Karpas-422 (cell line): ENCODE results near the gene RAB20. TPM values are rescaled to one million over a fixed set of nuclear protein-coding genes. Genes with fewer than 3 reads are reported as not detected.
"Not testable (repeated sequence)": the region's sequence is repeated elsewhere in the genome, so short reads cannot be mapped to it uniquely, and the experiment has no call there.

Experiments
- DNase-seq: peaks from one replicate; pipeline ENCODE4 v3.0.0-alpha.2; 2015
- H2AFZ ChIP-seq: fragments of 200-600 bp; sonication (generic); 2 replicates; pipeline ENCODE4 v1.6.1; 2014; ENCODE audit warnings: antibody characterized with exemption, low read length, mixed read lengths
- H3K27ac ChIP-seq: fragments of 200-600 bp; sonication (generic); 2 replicates; pipeline ENCODE4 v1.5.1; 2014; ENCODE audit warnings: mild to moderate bottlenecking, low read length, moderate library complexity
- H3K27me3 ChIP-seq: fragments of 200-600 bp; sonication (generic); 2 replicates; pipeline ENCODE4 v1.6.1; 2014; ENCODE audit warnings: low read length, mixed read lengths
- H3K36me3 ChIP-seq: fragments of 200-600 bp; sonication (generic); 2 replicates; pipeline ENCODE4 v1.6.1; 2014; ENCODE audit warnings: low read length, mixed read lengths; ENCODE audit not compliant: insufficient read depth
- H3K4me1 ChIP-seq: fragments of 200-600 bp; sonication (generic); 2 replicates; pipeline ENCODE4 v1.6.1; 2014; ENCODE audit warnings: mild to moderate bottlenecking, low read length, mixed read lengths
- H3K4me2 ChIP-seq: fragments of 200-600 bp; sonication (generic); 2 replicates; pipeline ENCODE4 v1.6.1; 2014; ENCODE audit warnings: low read length, low read depth, mild to moderate bottlenecking; ENCODE audit not compliant: poor library complexity, severe bottlenecking
- H3K4me3 ChIP-seq: fragments of 200-600 bp; sonication (generic); 2 replicates; pipeline ENCODE4 v1.5.1; 2014; ENCODE audit warnings: mild to moderate bottlenecking, antibody characterized with exemption, low read length, mixed read lengths
- H3K79me2 ChIP-seq: fragments of 200-600 bp; sonication (generic); 2 replicates; pipeline ENCODE4 v1.6.1; 2014; ENCODE audit warnings: mild to moderate bottlenecking, low read length, mixed read lengths
- H3K9ac ChIP-seq: fragments of 200-600 bp; sonication (generic); 2 replicates; pipeline ENCODE4 v1.6.0; 2014; ENCODE audit warnings: low read length
- H3K9me2 ChIP-seq: fragments of 200-600 bp; sonication (generic), shearing (Covaris generic); replicated peaks from 2 replicates; pipeline ENCODE4 v1.6.0; 2014; ENCODE audit warnings: mild to moderate bottlenecking, low read length, moderate library complexity; ENCODE audit not compliant: insufficient read depth
- H3K9me3 ChIP-seq: fragments of 300-700, 200-600 bp; sonication (generic); 2 replicates; pipeline ENCODE4 v1.6.1; 2014; ENCODE audit warnings: low read length, mixed read lengths
- H4K20me1 ChIP-seq: fragments of 200-600 bp; sonication (generic); 2 replicates; pipeline ENCODE4 v1.6.1; 2014; ENCODE audit warnings: mild to moderate bottlenecking, antibody characterized with exemption, low read length, low read depth; ENCODE audit not compliant: insufficient read depth
- total RNA-seq: library from RNA; depleted of rRNA; stranded (reverse); fragments of >200 nt; shearing (Covaris generic); gene quantifications from 2 replicates; pipeline ENCODE4 v1.2.3, GENCODE V29; 2014; ENCODE audit warnings: low replicate concordance

Gene RAB20
- total RNA-seq, 1 experiment from 2014 or later, result not detected

DNA sequence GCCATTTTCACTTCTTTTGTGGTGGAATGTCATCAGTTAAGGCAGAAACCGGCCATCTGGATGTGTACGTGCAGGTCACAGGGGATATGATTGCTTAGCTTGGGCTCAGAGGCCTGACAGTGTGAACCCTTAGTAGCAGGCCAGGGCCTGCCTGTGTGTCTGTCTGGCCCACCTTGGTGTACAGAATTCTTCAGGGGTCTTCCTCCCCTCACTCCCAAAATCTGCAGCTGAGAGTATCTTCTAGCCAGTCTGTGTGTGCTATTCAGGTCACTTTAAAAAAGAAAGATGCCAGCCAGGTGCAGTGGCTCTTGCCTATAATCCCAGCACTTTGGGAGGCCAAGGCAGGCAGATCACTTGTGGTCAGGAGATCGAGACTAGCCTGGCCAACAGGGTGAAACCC, 74.6 kb downstream of the RAB20 start:
- not testable (repeated sequence) for H3K36me3 ChIP-seq, DNase-seq, H3K9me3 ChIP-seq, H3K79me2 ChIP-seq, H3K4me2 ChIP-seq, H3K4me3 ChIP-seq, H3K4me1 ChIP-seq, H3K9me2 ChIP-seq, H4K20me1 ChIP-seq, H3K27me3 ChIP-seq, H3K9ac ChIP-seq, H3K27ac ChIP-seq, H2AFZ ChIP-seq

GRCh38 chr13:110486061-110486715, 75.3 kb downstream of the RAB20 start:
- no peaks in the 10 kb centered on the region for H4K20me1 ChIP-seq
- no peak for DNase-seq
- H2AFZ ChIP-seq, result no peak overlapping the region
- H3K9me3 ChIP-seq, result no peaks in the 10 kb centered on the region
- H3K36me3 ChIP-seq, result no peaks in the 10 kb centered on the region
- H3K9me2 ChIP-seq, result no peaks in the 10 kb centered on the region
- H3K4me2 ChIP-seq, result no peak overlapping the region
- no peak overlapping the region for H3K9ac ChIP-seq
- H3K79me2 ChIP-seq, result no peaks in the 10 kb centered on the region
- 0 out of 2 replicates have a peak, but pooled peaks cover 2% of the 10 kb centered on the region for H3K27me3 ChIP-seq
- H3K4me1 ChIP-seq, result no peaks in the 10 kb centered on the region
- H3K27ac ChIP-seq, result no peak overlapping the region
- no peak overlapping the region for H3K4me3 ChIP-seq

- Histone ChIP-seq H3K4me1 (no peaks in the 10 kb centered on the region), H4K20me1 (no peaks in the 10 kb centered on the region), H3K9me2 (no peaks in the 10 kb centered on the region), H3K27ac (no peak overlapping the region), H3K4me3 (no peak overlapping the region), H3K36me3 (no peaks in the 10 kb centered on the region), H3K27me3 (0 out of 2 replicates have a peak, but pooled peaks cover 2% of the 10 kb centered on the region), H3K9me3 (no peaks in the 10 kb centered on the region), H3K9ac (no peak overlapping the region), H3K4me2 (no peak overlapping the region), H2AFZ (no peak overlapping the region), H3K79me2 (no peaks in the 10 kb centered on the region)
- no peak for DNase-seq
Observed at GRCh38 chr13:110485604-110486003, 75.9 kb downstream of the RAB20 start.

GRCh38 chr13:110484290-110485048, 77.1 kb downstream of the RAB20 start:
- Histone ChIP-seq H3K9me3 (no peaks in the 10 kb centered on the region), H4K20me1 (no peaks in the 10 kb centered on the region), H3K27ac (no peak overlapping the region), H3K4me1 (no peaks in the 10 kb centered on the region), H3K9ac (no peak overlapping the region), H3K9me2 (no peaks in the 10 kb centered on the region), H3K4me2 (no peak overlapping the region), H2AFZ (no peak overlapping the region), H3K79me2 (no peaks in the 10 kb centered on the region), H3K36me3 (no peaks in the 10 kb centered on the region), H3K27me3 (0 out of 2 replicates have a peak, but pooled peaks cover 2% of the 10 kb centered on the region), H3K4me3 (no peak overlapping the region)
- DNase-seq, result no peak

GRCh38 chr13:110483386-110483968, 78.0 kb downstream of the RAB20 start:
- Histone ChIP-seq H3K79me2 (no peaks in the 10 kb centered on the region), H3K27ac (no peak overlapping the region), H4K20me1 (no peaks in the 10 kb centered on the region), H3K4me1 (no peaks in the 10 kb centered on the region), H3K27me3 (0 out of 2 replicates have a peak, but pooled peaks cover 2% of the 10 kb centered on the region), H2AFZ (no peak overlapping the region), H3K36me3 (no peaks in the 10 kb centered on the region), H3K4me2 (no peak overlapping the region), H3K9ac (no peak overlapping the region), H3K4me3 (no peak overlapping the region), H3K9me2 (no peaks in the 10 kb centered on the region), H3K9me3 (no peaks in the 10 kb centered on the region)
- DNase-seq, result no peak

- H3K4me2 ChIP-seq, result no peak overlapping the region
- no peaks in the 10 kb centered on the region for H3K9me2 ChIP-seq
- H2AFZ ChIP-seq, result no peak overlapping the region
- no peak overlapping the region for H3K4me3 ChIP-seq
- H3K4me1 ChIP-seq, result no peaks in the 10 kb centered on the region
- H3K9me3 ChIP-seq, result no peaks in the 10 kb centered on the region
- H3K27me3 ChIP-seq, result 0 out of 2 replicates have a peak, but pooled peaks cover 2% of the 10 kb centered on the region
- no peak for DNase-seq
- H3K9ac ChIP-seq, result no peak overlapping the region
- no peaks in the 10 kb centered on the region for H3K79me2 ChIP-seq
- H4K20me1 ChIP-seq, result 0 out of 2 replicates have a peak, but pooled peaks cover 4% of the 10 kb centered on the region
- no peaks in the 10 kb centered on the region for H3K36me3 ChIP-seq
- H3K27ac ChIP-seq, result no peak overlapping the region
Observed at GRCh38 chr13:110480161-110480560, 81.4 kb downstream of the RAB20 start.

- Histone ChIP-seq H3K9me2 (no peaks in the 10 kb centered on the region), H3K4me1 (no peaks in the 10 kb centered on the region), H3K27ac (no peak overlapping the region), H3K36me3 (no peaks in the 10 kb centered on the region), H3K9me3 (no peaks in the 10 kb centered on the region), H3K4me3 (no peak overlapping the region), H3K4me2 (no peak overlapping the region), H3K9ac (no peak overlapping the region), H3K79me2 (no peaks in the 10 kb centered on the region), H3K27me3 (0 out of 2 replicates have a peak, but pooled peaks cover 2% of the 10 kb centered on the region), H4K20me1 (0 out of 2 replicates have a peak, but pooled peaks cover 4% of the 10 kb centered on the region), H2AFZ (no peak overlapping the region)
- no peak for DNase-seq
Observed at GRCh38 chr13:110479648-110480047, 81.9 kb downstream of the RAB20 start.

DNA sequence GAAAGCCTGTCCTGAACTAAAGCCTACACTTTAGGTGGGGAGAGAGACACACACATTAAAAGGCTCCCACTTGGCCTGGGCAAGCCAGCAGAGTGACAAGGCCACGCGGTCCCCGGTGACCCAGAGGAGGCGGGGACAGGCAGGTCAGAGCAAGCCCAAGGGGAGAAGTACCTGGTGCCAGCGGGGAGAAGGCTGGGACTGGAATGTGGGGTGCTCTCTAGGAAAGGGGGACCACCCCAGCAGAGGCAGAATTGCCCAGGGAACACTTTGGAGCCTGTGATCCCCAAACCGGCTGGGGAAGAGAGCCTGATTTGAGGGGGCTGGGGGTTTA, 82.3 kb downstream of the RAB20 start:
- no peak overlapping the region for H3K4me2 ChIP-seq
- no peaks in the 10 kb centered on the region for H3K9me3 ChIP-seq
- no peaks in the 10 kb centered on the region for H3K9me2 ChIP-seq
- no peak overlapping the region for H3K4me3 ChIP-seq
- 0 out of 2 replicates have a peak, but pooled peaks cover 4% of the 10 kb centered on the region for H4K20me1 ChIP-seq
- H3K27ac ChIP-seq, result no peak overlapping the region
- no peak overlapping the region for H2AFZ ChIP-seq
- H3K9ac ChIP-seq, result no peak overlapping the region
- no peaks in the 10 kb centered on the region for H3K4me1 ChIP-seq
- no peak for DNase-seq
- 0 out of 2 replicates have a peak, but pooled peaks cover 2% of the 10 kb centered on the region for H3K27me3 ChIP-seq
- no peaks in the 10 kb centered on the region for H3K36me3 ChIP-seq
- no peaks in the 10 kb centered on the region for H3K79me2 ChIP-seq
